ENCODE results near the gene ZBED6. TPM values are rescaled to one million over a fixed set of nuclear protein-coding genes. Genes with fewer than 3 reads are reported as not detected.

Gene ZBED6, protein sequence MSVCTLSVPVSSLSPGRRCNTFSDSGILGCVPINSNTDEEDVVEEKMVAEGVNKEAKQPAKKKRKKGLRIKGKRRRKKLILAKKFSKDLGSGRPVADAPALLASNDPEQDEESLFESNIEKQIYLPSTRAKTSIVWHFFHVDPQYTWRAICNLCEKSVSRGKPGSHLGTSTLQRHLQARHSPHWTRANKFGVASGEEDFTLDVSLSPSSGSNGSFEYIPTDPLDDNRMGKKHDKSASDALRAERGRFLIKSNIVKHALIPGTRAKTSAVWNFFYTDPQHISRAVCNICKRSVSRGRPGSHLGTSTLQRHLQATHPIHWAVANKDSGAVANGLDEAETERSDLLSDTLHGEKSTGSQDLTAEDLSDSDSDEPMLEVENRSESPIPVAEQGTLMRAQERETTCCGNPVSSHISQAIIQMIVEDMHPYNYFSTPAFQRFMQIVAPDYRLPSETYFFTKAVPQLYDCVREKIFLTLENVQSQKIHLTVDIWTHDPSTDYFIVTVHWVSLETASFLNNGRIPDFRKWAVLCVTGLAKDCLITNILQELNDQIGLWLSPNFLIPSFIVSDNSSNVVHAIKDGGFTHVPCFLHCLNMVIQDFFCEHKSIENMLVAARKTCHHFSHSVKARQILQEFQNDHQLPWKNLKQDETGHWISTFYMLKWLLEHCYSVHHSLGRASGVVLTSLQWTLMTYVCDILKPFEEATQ (N-terminal part only)
- total RNA-seq = 4.4 and 6.3 TPM in 2 replicates

GRCh38 chr1:203795441-203796235, at the start of gene ZBED6, which contains the start of gene ZC3H11A:
ZBED6 (plus strand) TSS chr1:203795623; CDS start chr1:203797523, 1,900 bp downstream.
ZC3H11A (plus strand) TSS chr1:203795623; CDS start chr1:203817071, 21,448 bp downstream.

GRCh38 chr1:203765029-203765837, 30.2 kb upstream of the ZBED6 start, which contains the start of gene LAX1:
LAX1 (plus strand) TSS chr1:203765183; CDS start chr1:203765566, 383 bp downstream.

Other genes starting within 250 kb of the ZBED6 start
- 137 and 200 TPM in 2 replicates for gene ATP2B4, start 168.8 kb upstream of the ZBED6 start, total RNA-seq
- 0.09 TPM in 1 of 2 replicates, not detected in the other for gene LAX1, start 30.4 kb upstream of the ZBED6 start, total RNA-seq
- gene ZC3H11A, start within 50 bp of the ZBED6 start, total RNA-seq = 53.1 and 58.5 TPM in 2 replicates
- 54.7 and 63.3 TPM in 2 replicates for gene SNRPE, start 66.0 kb downstream of the ZBED6 start, total RNA-seq